Measurements from ENCODE around the gene HLA-F. TPM values are rescaled to one million over a fixed set of nuclear protein-coding genes. Genes with fewer than 3 reads are reported as not detected.

Gene HLA-F
- total RNA-seq: 4.6 and 12.6 TPM in 2 replicates

DNA sequence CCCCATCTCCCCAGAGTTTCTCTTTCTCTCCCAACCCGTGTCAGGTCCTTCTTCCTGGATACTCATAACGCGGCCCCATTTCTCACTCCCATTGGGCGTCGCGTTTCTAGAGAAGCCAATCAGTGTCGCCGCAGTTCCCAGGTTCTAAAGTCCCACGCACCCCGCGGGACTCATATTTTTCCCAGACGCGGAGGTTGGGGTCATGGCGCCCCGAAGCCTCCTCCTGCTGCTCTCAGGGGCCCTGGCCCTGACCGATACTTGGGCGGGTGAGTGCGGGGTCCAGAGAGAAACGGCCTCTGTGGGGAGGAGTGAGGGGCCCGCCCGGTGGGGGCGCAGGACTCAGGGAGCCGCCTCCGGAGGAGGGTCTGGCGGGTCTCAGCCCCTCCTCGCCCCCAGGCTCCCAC, at the start of gene HLA-F:
Gene HLA-F (plus strand): TSS at position 173 of the 404 bp plus-strand sequence. CDS start 30 bp downstream, at position 203.

GRCh38 chr6:29680904-29681303, 42.3 kb upstream of the HLA-F start, which contains the start of gene ZFP57:
Gene ZFP57, minus strand, starts transcription at chr6:29681152. Its CDS starts 4,149 bp downstream, at chr6:29677003.

Other genes starting within 250 kb of the HLA-F start
- gene MAS1L, start 235.5 kb upstream of the HLA-F start, total RNA-seq: not detected in 2 replicates
- not detected in 2 replicates for gene UBD, start 163.7 kb upstream of the HLA-F start, total RNA-seq
- not detected in 2 replicates for gene OR2H2, start 138.3 kb upstream of the HLA-F start, total RNA-seq
- gene GABBR1, start 90.3 kb upstream of the HLA-F start, total RNA-seq: 7.1 and 8.6 TPM in 2 replicates
- gene MOG, start 66.3 kb upstream of the HLA-F start, total RNA-seq: not detected in 2 replicates
- gene ZFP57, start 42.3 kb upstream of the HLA-F start, total RNA-seq: 0.58 TPM in 1 of 2 replicates, not detected in the other
- not detected in 2 replicates for gene HLA-G, start 104.4 kb downstream of the HLA-F start, total RNA-seq
- gene HLA-A, start 219.1 kb downstream of the HLA-F start, total RNA-seq: 331 and 425 TPM in 2 replicates